ENCODE measurements around the gene JAK3. TPM values are rescaled to one million over a fixed set of nuclear protein-coding genes. Genes with fewer than 3 reads are reported as not detected.

The JAK3 gene
- total and polyA plus RNA-seq, 2 donors (not counting 3 experiments of a cell fraction or from before 2014, with no cell fraction given) = 3.1 to 3.8 TPM

GRCh38 chr19:17787274-17787913 is 60.4 kb downstream of the JAK3 start:
- no peaks in the 10 kb centered on the region for H3K79me2 ChIP-seq (ENCODE audit: control insufficient read depth, insufficient read depth, low read length)
- H3K36me3 ChIP-seq (ENCODE audit: control insufficient read depth in 2 of 2, extremely low read depth in 1 of 2, insufficient read depth in 2 of 2, low read length in 2 of 2) = no peaks in the 10 kb centered on the region
- no peak overlapping the region for H3K27ac ChIP-seq (ENCODE audit: insufficient read depth, low read depth, low read length)
- no peaks in the 10 kb centered on the region for H3K4me1 ChIP-seq (ENCODE audit: control insufficient read depth, extremely low read depth, insufficient read depth, low read length)
- H3K9me3 ChIP-seq (replicated peaks; ENCODE audit: control insufficient read depth, insufficient read depth, low read length) = no peaks in the 10 kb centered on the region
- ChIA-PET CTCF (interaction anchor here (0.8 kb wide), 1 partner anchor 72 kb away, joined by 3 read pairs; the partner anchor contains the start of gene RPL18A), POLR2A (no interaction called here)
- DNase-seq (ENCODE audit: low read depth, low spot score) (no peak), FAIRE-seq (no peak)
- no peak overlapping the region for H3K4me2 ChIP-seq (ENCODE audit: insufficient read depth, low read length)
- H3K27me3 ChIP-seq (ENCODE audit: control insufficient read depth in 2 of 2, insufficient read depth in 2 of 2, low read length in 2 of 2) = no peaks in the 10 kb centered on the region
- H2AFZ ChIP-seq (ENCODE audit: low read depth, low read length) = no peak overlapping the region
- no peak overlapping the region for H3K9ac ChIP-seq (replicated peaks; ENCODE audit: extremely low read depth, insufficient read depth, low read length)
- intact Hi-C loops (cut with micrococcal nuclease) (no loop called here), dilution Hi-C loops (cut with MboI; ENCODE audit: extremely low pct_ligation_motif_present, low sequenced_read_pairs) (no loop called here)
- no peak overlapping the region for H3K4me3 ChIP-seq (replicated peaks in 1 of 3; ENCODE audit: insufficient read depth in 1 of 3, low read depth in 1 of 3, low read length in 3 of 3)
- H3K9me1 ChIP-seq (replicated peaks; ENCODE audit: control insufficient read depth, extremely low read depth, insufficient read depth, low read length) = no peaks in the 10 kb centered on the region
- TF ChIP-seq CTCF (IDR thresholded peaks at IDR 0.05; ENCODE audit: extremely low read depth in 1 of 2, insufficient read depth in 1 of 2, low read depth in 1 of 2, low read length in 2 of 2) = no peak
- no peak for TF ChIP-seq JUN (IDR thresholded peaks at IDR 0.05; ENCODE audit: borderline replicate concordance, insufficient read depth, insufficient read length, low read depth)
- TF ChIP-seq GATA2 (IDR thresholded peaks at IDR 0.05; ENCODE audit: insufficient read depth, insufficient read length, low read depth, low read length) = no peak
- no peak for TF ChIP-seq EZH2 (IDR thresholded peaks at IDR 0.05; ENCODE audit: borderline replicate concordance, low read depth, low read length, severe bottlenecking)
- no peak for TF ChIP-seq POLR2A (IDR thresholded peaks at IDR 0.05; ENCODE audit: low read depth, low read length)
- TF ChIP-seq FOS (IDR thresholded peaks at IDR 0.05; ENCODE audit: borderline replicate concordance, insufficient read depth, low read length) = no peak
- BruUV-seq (replicated peaks) = no TSS peak
- no peaks in the 10 kb centered on the region for H4K20me1 ChIP-seq (replicated peaks; ENCODE audit: control insufficient read depth, extremely low read depth, insufficient read depth, low read length)

Data from endothelial cell of umbilical vein (primary cell).